ENCODE results near the gene CEP128. TPM values are rescaled to one million over a fixed set of nuclear protein-coding genes. Genes with fewer than 3 reads are reported as not detected.
"Not testable (repeated sequence)": the region's sequence is repeated elsewhere in the genome, so short reads cannot be mapped to it uniquely, and the experiment has no call there.

Gene CEP128
- total and polyA plus RNA-seq, 9 donors, result 2.9 to 4.9 (median 4.0) TPM

GRCh38 chr14:80955416-80955941, 13.9 kb upstream of the CEP128 start, which contains the start of gene TSHR:
TSHR (plus strand) TSS chr14:80955621; CDS start chr14:80955681, 60 bp downstream.
- H3K4me3 ChIP-seq (ENCODE audit: low read length), result peak within 1 kb of the TSS; percentile 56
- H3K27me3 ChIP-seq (ENCODE audit: control insufficient read depth, insufficient read depth, low read length), result peaks cover 15% of the 10 kb centered on the region
- no peaks in the 10 kb centered on the region for H3K36me3 ChIP-seq (ENCODE audit: control insufficient read depth, insufficient read depth, low read length)
- no peak within 1 kb of the TSS for H3K27ac ChIP-seq (ENCODE audit: low read length)
- DNase-seq, result peak; percentile 11
- WGBS (ENCODE audit: insufficient coverage), result 14% methylated on average over 12 of the region's 21 CpGs
- no peaks in the 10 kb centered on the region for H3K9me3 ChIP-seq (replicated peaks; ENCODE audit: control insufficient read depth, low read depth, low read length)
- H3K4me1 ChIP-seq (ENCODE audit: control insufficient read depth, insufficient read depth, low read length), result peaks cover 11% of the 10 kb centered on the region

GRCh38 chr14:80954687-80955299, 13.3 kb upstream of the CEP128 start:
- Histone ChIP-seq H3K36me3 (ENCODE audit: control insufficient read depth, insufficient read depth, low read length) (no peaks in the 10 kb centered on the region), H3K27ac (ENCODE audit: low read length) (no peak overlapping the region), H3K4me3 (ENCODE audit: low read length) (peak overlapping the region; percentile 56), H3K4me1 (ENCODE audit: control insufficient read depth, insufficient read depth, low read length) (peaks cover 11% of the 10 kb centered on the region), H3K9me3 (replicated peaks; ENCODE audit: control insufficient read depth, low read depth, low read length) (no peaks in the 10 kb centered on the region), H3K27me3 (ENCODE audit: control insufficient read depth, insufficient read depth, low read length) (peaks cover 15% of the 10 kb centered on the region)
- under 1% methylated on average over 28 of the region's 29 CpGs for WGBS (ENCODE audit: insufficient coverage)
- DNase-seq, result peak; percentile 82

DNA sequence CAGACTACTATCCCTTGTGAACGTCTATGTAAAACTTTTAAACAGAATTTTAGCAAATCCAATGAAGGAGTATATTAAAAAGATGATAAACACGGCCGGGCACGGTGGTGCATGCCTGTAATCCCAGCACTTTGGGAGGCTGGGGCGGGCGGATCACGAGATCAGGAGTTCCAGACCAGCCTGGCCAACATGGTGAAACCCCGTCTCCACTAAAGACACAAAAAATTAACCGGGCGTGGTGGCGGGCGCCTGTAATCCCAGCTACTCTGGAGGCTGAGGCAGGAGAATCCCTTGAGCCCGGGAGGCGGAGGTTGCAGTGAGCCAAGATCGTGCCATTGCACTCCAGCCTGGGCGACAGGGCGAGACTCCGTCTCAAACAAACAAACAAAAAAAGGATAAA, 11.7 kb upstream of the CEP128 start:
- Histone ChIP-seq H3K27me3 (ENCODE audit: control insufficient read depth, insufficient read depth, low read length) (peaks cover 15% of the 10 kb centered on the region), H3K4me1 (ENCODE audit: control insufficient read depth, insufficient read depth, low read length) (peaks cover 11% of the 10 kb centered on the region)
- not testable (repeated sequence) for H3K4me3 ChIP-seq (ENCODE audit: low read length); H3K36me3 ChIP-seq (ENCODE audit: control insufficient read depth, insufficient read depth, low read length); H3K9me3 ChIP-seq (replicated peaks; ENCODE audit: control insufficient read depth, low read depth, low read length); H3K27ac ChIP-seq (ENCODE audit: low read length); DNase-seq
- 81% methylated on average over 14 of the region's 18 CpGs for WGBS (ENCODE audit: insufficient coverage)

DNA sequence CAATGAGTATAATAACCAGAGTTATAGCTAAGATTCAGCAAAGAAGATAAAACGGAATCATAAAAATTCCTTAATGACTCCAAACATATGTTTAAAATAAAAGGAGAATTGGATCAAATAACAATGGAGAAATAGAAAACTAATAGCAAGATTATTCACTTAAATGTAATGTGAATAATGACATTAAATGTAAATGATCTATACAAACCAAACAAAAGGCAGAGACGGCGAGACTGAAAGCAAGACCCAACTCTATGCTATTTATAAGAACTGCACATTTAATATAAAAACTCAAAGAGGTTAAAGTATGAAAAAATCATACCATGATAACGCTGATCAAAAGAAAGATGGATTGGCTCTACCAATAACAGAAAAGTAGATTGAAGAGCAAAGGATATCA, 10.0 kb upstream of the CEP128 start:
- Histone ChIP-seq H3K9me3 (replicated peaks; ENCODE audit: control insufficient read depth, low read depth, low read length) (no peaks in the 10 kb centered on the region), H3K27ac (ENCODE audit: low read length) (no peak overlapping the region), H3K36me3 (ENCODE audit: control insufficient read depth, insufficient read depth, low read length) (no peaks in the 10 kb centered on the region), H3K4me3 (ENCODE audit: low read length) (no peak overlapping the region), H3K27me3 (ENCODE audit: control insufficient read depth, insufficient read depth, low read length) (peaks cover 9% of the 10 kb centered on the region), H3K4me1 (ENCODE audit: control insufficient read depth, insufficient read depth, low read length) (peaks cover 9% of the 10 kb centered on the region)
- WGBS (ENCODE audit: insufficient coverage), result no CpG with 5 or more reads among the region's 4 CpGs
- no peak for DNase-seq

- Histone ChIP-seq H3K27ac (ENCODE audit: low read length) (no peak overlapping the region), H3K27me3 (ENCODE audit: control insufficient read depth, insufficient read depth, low read length) (no peaks in the 10 kb centered on the region), H3K36me3 (ENCODE audit: control insufficient read depth, insufficient read depth, low read length) (no peaks in the 10 kb centered on the region), H3K4me1 (ENCODE audit: control insufficient read depth, insufficient read depth, low read length) (no peaks in the 10 kb centered on the region), H3K4me3 (ENCODE audit: low read length) (no peak overlapping the region), H3K9me3 (replicated peaks; ENCODE audit: control insufficient read depth, low read depth, low read length) (no peaks in the 10 kb centered on the region)
- no CpG with 5 or more reads among the region's 1 CpG for WGBS (ENCODE audit: insufficient coverage)
- no peak for DNase-seq
Measured at GRCh38 chr14:80948291-80948690, 6.8 kb upstream of the CEP128 start.

GRCh38 chr14:80946797-80947196, 5.3 kb upstream of the CEP128 start:
- Histone ChIP-seq H3K4me3 (ENCODE audit: low read length) (no peak overlapping the region), H3K9me3 (replicated peaks; ENCODE audit: control insufficient read depth, low read depth, low read length) (no peaks in the 10 kb centered on the region), H3K36me3 (ENCODE audit: control insufficient read depth, insufficient read depth, low read length) (no peaks in the 10 kb centered on the region), H3K4me1 (ENCODE audit: control insufficient read depth, insufficient read depth, low read length) (peaks cover 4% of the 10 kb centered on the region), H3K27ac (ENCODE audit: low read length) (no peak overlapping the region), H3K27me3 (ENCODE audit: control insufficient read depth, insufficient read depth, low read length) (no peaks in the 10 kb centered on the region)
- no peak for DNase-seq
- WGBS (ENCODE audit: insufficient coverage), result no CpG with 5 or more reads among the region's 4 CpGs

GRCh38 chr14:80946187-80946586, 4.6 kb upstream of the CEP128 start:
- DNase-seq, result no peak

GRCh38 chr14:80944861-80945617, 3.5 kb upstream of the CEP128 start:
- WGBS (ENCODE audit: insufficient coverage), result 40% methylated on average over 1 of the region's 5 CpGs

More at GRCh38 chr14:80946187-80946586, 4.6 kb upstream of the CEP128 start:
- H3K27ac ChIP-seq (ENCODE audit: low read length), result no peak overlapping the region
- H3K9me3 ChIP-seq (replicated peaks; ENCODE audit: control insufficient read depth, low read depth, low read length), result no peaks in the 10 kb centered on the region
- WGBS (ENCODE audit: insufficient coverage), result no CpG with 5 or more reads among the region's 1 CpG
- no peaks in the 10 kb centered on the region for H3K36me3 ChIP-seq (ENCODE audit: control insufficient read depth, insufficient read depth, low read length)
- H3K4me1 ChIP-seq (ENCODE audit: control insufficient read depth, insufficient read depth, low read length), result peaks cover 5% of the 10 kb centered on the region
- H3K4me3 ChIP-seq (ENCODE audit: low read length), result no peak overlapping the region
- no peaks in the 10 kb centered on the region for H3K27me3 ChIP-seq (ENCODE audit: control insufficient read depth, insufficient read depth, low read length)

DNA sequence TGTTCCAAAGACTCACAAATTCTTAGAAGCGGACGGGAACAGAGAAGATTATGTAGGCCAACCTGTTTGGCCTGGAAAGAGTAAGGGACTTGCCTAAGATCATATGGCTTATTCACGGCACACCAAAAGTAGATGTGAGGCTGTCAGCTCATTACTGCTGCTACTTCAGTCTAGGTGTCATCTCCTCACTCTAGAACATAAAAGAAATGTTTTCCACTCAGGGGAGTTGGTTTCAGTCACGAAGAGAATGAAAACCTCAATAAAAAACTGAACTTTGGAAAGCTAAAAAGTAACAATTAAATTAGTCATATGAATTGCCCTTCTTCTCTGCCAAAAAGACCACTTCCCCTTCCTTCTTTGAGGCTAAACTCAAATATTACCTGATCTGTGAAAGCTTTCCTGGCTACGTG, 658 bp upstream of the CEP128 start:
- H3K27me3 ChIP-seq (ENCODE audit: control insufficient read depth, insufficient read depth, low read length), result no peaks in the 10 kb centered on the region
- no peak for DNase-seq
- no peaks in the 10 kb centered on the region for H3K36me3 ChIP-seq (ENCODE audit: control insufficient read depth, insufficient read depth, low read length)
- H3K9me3 ChIP-seq (replicated peaks; ENCODE audit: control insufficient read depth, low read depth, low read length), result no peaks in the 10 kb centered on the region
- peaks cover 10% of the 10 kb centered on the region for H3K4me1 ChIP-seq (ENCODE audit: control insufficient read depth, insufficient read depth, low read length)
- peak overlapping the region; percentile 52 for H3K27ac ChIP-seq (ENCODE audit: low read length)
- WGBS (ENCODE audit: insufficient coverage), result no CpG with 5 or more reads among the region's 5 CpGs
- H3K4me3 ChIP-seq (ENCODE audit: low read length), result peak overlapping the region; percentile 79

More at GRCh38 chr14:80944861-80945617, 3.5 kb upstream of the CEP128 start:
- peaks cover 10% of the 10 kb centered on the region for H3K4me1 ChIP-seq (ENCODE audit: control insufficient read depth, insufficient read depth, low read length)
- no peaks in the 10 kb centered on the region for H3K27me3 ChIP-seq (ENCODE audit: control insufficient read depth, insufficient read depth, low read length)
- H3K36me3 ChIP-seq (ENCODE audit: control insufficient read depth, insufficient read depth, low read length), result no peaks in the 10 kb centered on the region
- no peak overlapping the region for H3K4me3 ChIP-seq (ENCODE audit: low read length)
- H3K27ac ChIP-seq (ENCODE audit: low read length), result no peak overlapping the region
- no peak for DNase-seq
- H3K9me3 ChIP-seq (replicated peaks; ENCODE audit: control insufficient read depth, low read depth, low read length), result no peaks in the 10 kb centered on the region

DNA sequence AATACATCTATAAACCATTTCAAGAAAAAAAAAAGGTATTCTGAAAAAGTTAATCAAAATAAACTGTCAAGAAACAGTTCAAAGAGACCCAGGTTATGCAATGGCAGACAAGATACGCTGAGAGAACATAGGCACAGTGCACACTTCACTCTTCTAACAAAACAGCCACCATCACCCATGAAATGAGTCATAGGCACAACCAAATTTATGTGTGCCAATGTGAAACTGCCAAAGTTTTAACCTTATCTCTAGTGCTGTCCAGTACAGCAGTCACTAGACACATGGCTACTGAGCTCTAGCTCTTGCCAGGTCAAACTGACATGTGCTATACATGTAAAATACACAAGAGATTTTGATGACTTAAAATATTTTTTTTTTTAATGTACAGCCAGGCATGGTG, 1.4 kb downstream of the CEP128 start:
- peaks cover 10% of the 10 kb centered on the region for H3K4me1 ChIP-seq (ENCODE audit: control insufficient read depth, insufficient read depth, low read length)
- no peaks in the 10 kb centered on the region for H3K9me3 ChIP-seq (replicated peaks; ENCODE audit: control insufficient read depth, low read depth, low read length)
- H3K36me3 ChIP-seq (ENCODE audit: control insufficient read depth, insufficient read depth, low read length), result no peaks in the 10 kb centered on the region
- H3K27me3 ChIP-seq (ENCODE audit: control insufficient read depth, insufficient read depth, low read length), result no peaks in the 10 kb centered on the region
- no peak overlapping the region for H3K4me3 ChIP-seq (ENCODE audit: low read length)
- no peak for DNase-seq
- H3K27ac ChIP-seq (ENCODE audit: low read length), result no peak overlapping the region
- 86% methylated on average over 1 of the region's 1 CpG for WGBS (ENCODE audit: insufficient coverage)
